HepG2 (cell line): ENCODE measurements around the gene CAPN15. TPM values are rescaled to one million over a fixed set of nuclear protein-coding genes. Genes with fewer than 3 reads are reported as not detected.

ENCODE experiments used
- ARNTL ChIP-seq: sonication (generic); formaldehyde crosslinking; IDR thresholded peaks from 2 replicates; pipeline ENCODE4 v1.4.0; 2020; ENCODE audit warnings: mild to moderate bottlenecking, missing genetic modification reagents
- CBX1 ChIP-seq: IDR thresholded peaks from one replicate; pipeline ENCODE4 v1.6.1; 2016; ENCODE audit warnings: antibody characterized with exemption, low read depth
- GATAD1 ChIP-seq: IDR thresholded peaks from 2 replicates; pipeline ENCODE4 v1.6.1; 2016; ENCODE audit warnings: missing genetic modification reagents, missing compliant biosample characterization
- KAT7 ChIP-seq: IDR thresholded peaks from 2 replicates; pipeline ENCODE4 v1.6.1; 2018; ENCODE audit warnings: borderline replicate concordance, missing compliant biosample characterization
- NBN ChIP-seq: fragments of 450-650 bp; conservative IDR thresholded peaks from 2 replicates; pipeline ENCODE4 v1.6.1; 2017
- NPAS2 ChIP-seq: sonication (generic); formaldehyde crosslinking; IDR thresholded peaks from 2 replicates; pipeline ENCODE4 v1.8.0; 2022; ENCODE audit warnings: mild to moderate bottlenecking, missing genetic modification reagents, borderline replicate concordance
- SOX5 ChIP-seq: IDR thresholded peaks from 2 replicates; pipeline ENCODE4 v1.6.1; 2016; ENCODE audit warnings: borderline replicate concordance
- ZNF263 ChIP-seq: sonication (generic); formaldehyde crosslinking; IDR thresholded peaks from 2 replicates; pipeline ENCODE4 v1.4.0; 2020; ENCODE audit warnings: missing genetic modification reagents
- ZNF3 ChIP-seq: IDR thresholded peaks from 2 replicates; pipeline ENCODE4 v1.7.0; 2017; ENCODE audit warnings: inconsistent platforms
- ZNF747 ChIP-seq: sonication (generic); formaldehyde crosslinking; IDR thresholded peaks from 2 replicates; pipeline ENCODE4 v1.8.1; 2023; ENCODE audit warnings: missing genetic modification reagents, mild to moderate bottlenecking, borderline replicate concordance
- polyA plus RNA-seq, 8 experiments: library from polyadenylated mRNA; depleted of rRNA in 3 of 8; stranded (reverse) in 7 of 8; unstranded in 1 of 8; fragments of >200 nt; fragmentation: Illumina TruSeq in 4 of 8; extraction: Trizol in 4 of 8; gene quantifications; 2 replicates each; pipeline versions ENCODE4 v1.2.1 to v1.2.3, GENCODE V29; 2011 to 2016; ENCODE audit warnings: low read depth in 4 of 8, missing spikeins in 1 of 8, mixed read lengths in 1 of 8; ENCODE audit not compliant: insufficient read depth in 1 of 8
- total RNA-seq, 5 experiments: library from RNA; depleted of rRNA; stranded (reverse); fragments of >200 nt; fragmentation: Illumina TruSeq; extraction: Trizol; gene quantifications; 2 replicates each; pipeline ENCODE4 v1.2.3, GENCODE V29; 2016; ENCODE audit warnings: low read depth in 1 of 5
- TF ChIP-seq, protein P1 (sequence below): sonication (generic); formaldehyde crosslinking; IDR thresholded peaks from 2 replicates; pipeline ENCODE4 v1.4.0; 2020; ENCODE audit warnings: mild to moderate bottlenecking, missing genetic modification reagents
- TF ChIP-seq, protein P2 (sequence below): sonication (generic); formaldehyde crosslinking; IDR thresholded peaks from 2 replicates; pipeline ENCODE4 v1.5.0; 2020; ENCODE audit warnings: missing genetic modification reagents, mild to moderate bottlenecking, borderline replicate concordance
- TF ChIP-seq, protein P3 (sequence below): sonication (generic); formaldehyde crosslinking; IDR thresholded peaks from one replicate; pipeline ENCODE4 v1.5.1; 2020; ENCODE audit warnings: mild to moderate bottlenecking, missing genetic modification reagents; ENCODE audit errors: not compliant biosample characterization
- TF ChIP-seq, protein P4 (sequence below): sonication (generic); formaldehyde crosslinking; conservative IDR thresholded peaks from 2 replicates; pipeline ENCODE4 v1.8.0; 2022; ENCODE audit warnings: missing genetic modification reagents
- TF ChIP-seq, protein P5 (sequence below): IDR thresholded peaks from 2 replicates; pipeline ENCODE4 v1.6.1; 2016; ENCODE audit warnings: control low read depth

CAPN15 gene
- total and polyA plus RNA-seq, 2 of the 13 experiments (the other 11 are each of a cell fraction or from before 2014, with no cell fraction given) = 14.9 to 24.5 TPM

DNA sequence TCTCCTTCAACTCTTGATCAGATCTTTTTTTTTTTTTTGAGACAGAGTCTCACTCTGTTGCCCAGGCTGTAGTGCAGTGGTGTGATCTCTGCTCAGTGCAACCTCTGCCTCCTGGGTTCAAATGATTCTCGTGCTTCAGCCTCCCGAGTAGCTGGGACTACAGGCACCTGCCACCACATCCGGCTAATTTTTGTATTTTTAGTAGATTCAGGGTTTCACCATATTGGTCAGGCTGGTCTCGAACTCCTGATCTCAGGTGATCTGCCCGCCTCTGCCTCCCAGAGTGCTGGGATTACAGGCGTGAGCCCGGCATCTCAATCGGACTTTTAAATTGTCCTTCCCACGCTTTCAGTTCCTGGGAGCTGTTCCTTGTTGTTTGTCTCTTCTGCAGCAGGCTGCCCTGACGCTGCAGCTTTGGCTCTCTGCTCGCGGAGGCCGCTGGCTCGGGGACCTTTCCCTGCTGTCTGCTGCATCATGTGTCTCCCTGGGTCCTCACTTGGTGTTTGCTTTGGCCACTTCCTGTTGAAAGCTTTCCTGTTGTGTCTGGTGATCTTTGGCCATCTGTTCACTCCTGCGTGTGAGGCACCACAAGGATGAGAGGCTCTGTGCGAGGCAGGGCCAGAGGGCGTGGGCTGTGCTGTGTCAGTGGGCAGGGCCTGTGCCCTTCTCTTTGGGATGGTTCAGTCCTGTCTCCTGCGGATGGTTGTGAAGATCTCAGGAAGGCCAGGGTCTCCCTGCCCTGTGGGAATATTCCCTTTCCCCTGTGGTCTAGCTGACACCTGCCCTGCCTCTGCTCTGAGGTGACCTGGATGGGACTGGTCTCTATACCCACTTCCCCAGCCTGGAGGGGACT is 18.4 kb upstream of the CAPN15 start (continued):
- no peak for TF ChIP-seq NPAS2 (CRISPR knock-in tag)
- peak; percentile 72 for TF ChIP-seq CBX1
- peak; percentile 85; the same call in 1 of the 2 replicates for TF ChIP-seq ZNF747
- TF ChIP-seq KAT7 (CRISPR knock-in tag) = peak; percentile 83; the same call in 1 of the 2 replicates
- peak; percentile 75 for TF ChIP-seq GATAD1
- TF ChIP-seq ARNTL (CRISPR knock-in tag) = peak; percentile 92
- TF ChIP-seq, protein P1, sequence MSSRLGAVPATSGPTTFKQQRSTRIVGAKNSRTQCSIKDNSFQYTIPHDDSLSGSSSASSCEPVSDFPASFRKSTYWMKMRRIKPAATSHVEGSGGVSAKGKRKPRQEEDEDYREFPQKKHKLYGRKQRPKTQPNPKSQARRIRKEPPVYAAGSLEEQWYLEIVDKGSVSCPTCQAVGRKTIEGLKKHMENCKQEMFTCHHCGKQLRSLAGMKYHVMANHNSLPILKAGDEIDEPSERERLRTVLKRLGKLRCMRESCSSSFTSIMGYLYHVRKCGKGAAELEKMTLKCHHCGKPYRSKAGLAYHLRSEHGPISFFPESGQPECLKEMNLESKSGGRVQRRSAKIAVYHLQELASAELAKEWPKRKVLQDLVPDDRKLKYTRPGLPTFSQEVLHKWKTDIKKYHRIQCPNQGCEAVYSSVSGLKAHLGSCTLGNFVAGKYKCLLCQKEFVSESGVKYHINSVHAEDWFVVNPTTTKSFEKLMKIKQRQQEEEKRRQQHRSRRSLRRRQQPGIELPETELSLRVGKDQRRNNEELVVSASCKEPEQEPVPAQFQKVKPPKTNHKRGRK (CRISPR knock-in tag) = no peak
- TF ChIP-seq SOX5 (CRISPR knock-in tag) = peak; percentile 96
- TF ChIP-seq, protein P2, sequence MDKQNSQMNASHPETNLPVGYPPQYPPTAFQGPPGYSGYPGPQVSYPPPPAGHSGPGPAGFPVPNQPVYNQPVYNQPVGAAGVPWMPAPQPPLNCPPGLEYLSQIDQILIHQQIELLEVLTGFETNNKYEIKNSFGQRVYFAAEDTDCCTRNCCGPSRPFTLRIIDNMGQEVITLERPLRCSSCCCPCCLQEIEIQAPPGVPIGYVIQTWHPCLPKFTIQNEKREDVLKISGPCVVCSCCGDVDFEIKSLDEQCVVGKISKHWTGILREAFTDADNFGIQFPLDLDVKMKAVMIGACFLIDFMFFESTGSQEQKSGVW (CRISPR knock-in tag) = no peak
- TF ChIP-seq, protein P3, sequence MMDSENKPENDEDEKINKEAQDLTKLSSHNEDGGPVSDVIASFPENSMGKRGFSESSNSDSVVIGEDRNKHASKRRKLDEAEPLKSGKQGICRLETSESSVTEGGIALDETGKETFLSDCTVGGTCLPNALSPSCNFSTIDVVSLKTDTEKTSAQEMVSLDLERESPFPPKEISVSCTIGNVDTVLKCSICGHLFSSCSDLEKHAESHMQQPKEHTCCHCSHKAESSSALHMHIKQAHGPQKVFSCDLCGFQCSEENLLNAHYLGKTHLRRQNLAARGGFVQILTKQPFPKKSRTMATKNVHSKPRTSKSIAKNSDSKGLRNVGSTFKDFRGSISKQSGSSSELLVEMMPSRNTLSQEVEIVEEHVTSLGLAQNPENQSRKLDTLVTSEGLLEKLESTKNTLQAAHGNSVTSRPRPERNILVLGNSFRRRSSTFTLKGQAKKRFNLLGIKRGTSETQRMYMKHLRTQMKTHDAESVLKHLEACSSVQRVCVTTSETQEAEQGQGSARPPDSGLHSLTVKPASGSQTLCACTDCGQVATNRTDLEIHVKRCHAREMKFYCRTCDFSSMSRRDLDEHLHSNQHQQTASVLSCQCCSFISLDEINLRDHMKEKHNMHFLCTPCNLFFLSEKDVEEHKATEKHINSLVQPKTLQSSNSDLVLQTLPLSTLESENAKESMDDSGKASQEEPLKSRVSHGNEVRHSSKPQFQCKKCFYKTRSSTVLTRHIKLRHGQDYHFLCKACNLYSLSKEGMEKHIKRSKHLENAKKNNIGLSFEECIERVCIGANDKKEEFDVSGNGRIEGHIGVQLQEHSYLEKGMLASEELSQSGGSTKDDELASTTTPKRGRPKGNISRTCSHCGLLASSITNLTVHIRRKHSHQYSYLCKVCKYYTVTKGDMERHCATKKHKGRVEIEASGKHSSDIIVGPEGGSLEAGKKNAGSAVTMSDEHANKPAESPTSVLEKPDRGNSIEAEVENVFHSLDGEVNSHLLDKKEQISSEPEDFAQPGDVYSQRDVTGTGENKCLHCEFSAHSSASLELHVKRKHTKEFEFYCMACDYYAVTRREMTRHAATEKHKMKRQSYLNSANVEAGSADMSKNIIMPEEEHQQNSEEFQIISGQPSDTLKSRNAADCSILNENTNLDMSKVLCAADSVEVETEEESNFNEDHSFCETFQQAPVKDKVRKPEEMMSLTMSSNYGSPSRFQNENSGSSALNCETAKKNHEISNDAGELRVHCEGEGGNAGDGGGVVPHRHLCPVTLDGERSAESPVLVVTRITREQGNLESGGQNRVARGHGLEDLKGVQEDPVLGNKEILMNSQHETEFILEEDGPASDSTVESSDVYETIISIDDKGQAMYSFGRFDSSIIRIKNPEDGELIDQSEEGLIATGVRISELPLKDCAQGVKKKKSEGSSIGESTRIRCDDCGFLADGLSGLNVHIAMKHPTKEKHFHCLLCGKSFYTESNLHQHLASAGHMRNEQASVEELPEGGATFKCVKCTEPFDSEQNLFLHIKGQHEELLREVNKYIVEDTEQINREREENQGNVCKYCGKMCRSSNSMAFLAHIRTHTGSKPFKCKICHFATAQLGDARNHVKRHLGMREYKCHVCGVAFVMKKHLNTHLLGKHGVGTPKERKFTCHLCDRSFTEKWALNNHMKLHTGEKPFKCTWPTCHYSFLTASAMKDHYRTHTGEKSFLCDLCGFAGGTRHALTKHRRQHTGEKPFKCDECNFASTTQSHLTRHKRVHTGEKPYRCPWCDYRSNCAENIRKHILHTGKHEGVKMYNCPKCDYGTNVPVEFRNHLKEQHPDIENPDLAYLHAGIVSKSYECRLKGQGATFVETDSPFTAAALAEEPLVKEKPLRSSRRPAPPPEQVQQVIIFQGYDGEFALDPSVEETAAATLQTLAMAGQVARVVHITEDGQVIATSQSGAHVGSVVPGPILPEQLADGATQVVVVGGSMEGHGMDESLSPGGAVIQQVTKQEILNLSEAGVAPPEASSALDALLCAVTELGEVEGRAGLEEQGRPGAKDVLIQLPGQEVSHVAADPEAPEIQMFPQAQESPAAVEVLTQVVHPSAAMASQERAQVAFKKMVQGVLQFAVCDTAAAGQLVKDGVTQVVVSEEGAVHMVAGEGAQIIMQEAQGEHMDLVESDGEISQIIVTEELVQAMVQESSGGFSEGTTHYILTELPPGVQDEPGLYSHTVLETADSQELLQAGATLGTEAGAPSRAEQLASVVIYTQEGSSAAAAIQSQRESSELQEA (CRISPR knock-in tag) = peak; percentile 41
- TF ChIP-seq, protein P4, sequence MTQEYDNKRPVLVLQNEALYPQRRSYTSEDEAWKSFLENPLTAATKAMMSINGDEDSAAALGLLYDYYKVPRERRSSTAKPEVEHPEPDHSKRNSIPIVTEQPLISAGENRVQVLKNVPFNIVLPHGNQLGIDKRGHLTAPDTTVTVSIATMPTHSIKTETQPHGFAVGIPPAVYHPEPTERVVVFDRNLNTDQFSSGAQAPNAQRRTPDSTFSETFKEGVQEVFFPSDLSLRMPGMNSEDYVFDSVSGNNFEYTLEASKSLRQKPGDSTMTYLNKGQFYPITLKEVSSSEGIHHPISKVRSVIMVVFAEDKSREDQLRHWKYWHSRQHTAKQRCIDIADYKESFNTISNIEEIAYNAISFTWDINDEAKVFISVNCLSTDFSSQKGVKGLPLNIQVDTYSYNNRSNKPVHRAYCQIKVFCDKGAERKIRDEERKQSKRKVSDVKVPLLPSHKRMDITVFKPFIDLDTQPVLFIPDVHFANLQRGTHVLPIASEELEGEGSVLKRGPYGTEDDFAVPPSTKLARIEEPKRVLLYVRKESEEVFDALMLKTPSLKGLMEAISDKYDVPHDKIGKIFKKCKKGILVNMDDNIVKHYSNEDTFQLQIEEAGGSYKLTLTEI (CRISPR knock-in tag) = no peak
- TF ChIP-seq ZNF263 (CRISPR knock-in tag) = peak; percentile 46; the same call in 1 of the 2 replicates
- TF ChIP-seq, protein P5, sequence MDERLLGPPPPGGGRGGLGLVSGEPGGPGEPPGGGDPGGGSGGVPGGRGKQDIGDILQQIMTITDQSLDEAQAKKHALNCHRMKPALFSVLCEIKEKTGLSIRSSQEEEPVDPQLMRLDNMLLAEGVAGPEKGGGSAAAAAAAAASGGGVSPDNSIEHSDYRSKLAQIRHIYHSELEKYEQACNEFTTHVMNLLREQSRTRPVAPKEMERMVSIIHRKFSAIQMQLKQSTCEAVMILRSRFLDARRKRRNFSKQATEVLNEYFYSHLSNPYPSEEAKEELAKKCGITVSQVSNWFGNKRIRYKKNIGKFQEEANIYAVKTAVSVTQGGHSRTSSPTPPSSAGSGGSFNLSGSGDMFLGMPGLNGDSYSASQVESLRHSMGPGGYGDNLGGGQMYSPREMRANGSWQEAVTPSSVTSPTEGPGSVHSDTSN (CRISPR knock-in tag) = no peak
- TF ChIP-seq ZNF3 (CRISPR knock-in tag) = no peak
- TF ChIP-seq NBN = no peak
